HG02981 (cell line): ENCODE data around the gene PRAMEF10.
"Not testable (repeated sequence)": the region's sequence is repeated elsewhere in the genome, so short reads cannot be mapped to it uniquely, and the experiment has no call there.

Experiments
- ATAC-seq: cut with Tn5 transposase; IDR thresholded peaks from one replicate; pipeline ENCODE4 v1.9.1; 2021; ENCODE audit warnings: mild to moderate bottlenecking, moderate library complexity; ENCODE audit not compliant: unreplicated experiment

PRAMEF10 gene, protein sequence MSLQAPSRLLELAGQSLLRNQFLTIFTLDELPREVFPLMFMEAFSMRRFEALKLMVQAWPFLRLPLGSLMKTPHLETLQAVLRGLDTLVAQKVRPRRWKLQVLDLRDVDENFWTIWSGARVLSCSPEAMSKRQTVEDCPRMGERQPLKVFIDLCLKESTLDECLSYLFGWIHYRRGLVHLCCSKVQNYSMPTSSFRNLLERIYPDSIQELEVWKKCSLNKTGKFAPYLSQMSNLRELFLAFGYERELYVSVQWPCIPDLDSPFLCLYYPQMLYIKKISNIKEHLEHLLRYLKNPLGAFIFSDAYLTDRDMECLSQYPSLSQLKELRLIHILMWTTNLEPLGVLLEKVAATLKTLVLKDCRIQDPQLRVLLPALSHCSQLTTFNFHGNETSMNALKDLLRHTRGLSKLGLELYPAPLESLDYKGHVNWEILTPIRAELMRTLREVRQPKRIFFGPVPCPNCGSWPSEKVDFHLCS

DNA sequence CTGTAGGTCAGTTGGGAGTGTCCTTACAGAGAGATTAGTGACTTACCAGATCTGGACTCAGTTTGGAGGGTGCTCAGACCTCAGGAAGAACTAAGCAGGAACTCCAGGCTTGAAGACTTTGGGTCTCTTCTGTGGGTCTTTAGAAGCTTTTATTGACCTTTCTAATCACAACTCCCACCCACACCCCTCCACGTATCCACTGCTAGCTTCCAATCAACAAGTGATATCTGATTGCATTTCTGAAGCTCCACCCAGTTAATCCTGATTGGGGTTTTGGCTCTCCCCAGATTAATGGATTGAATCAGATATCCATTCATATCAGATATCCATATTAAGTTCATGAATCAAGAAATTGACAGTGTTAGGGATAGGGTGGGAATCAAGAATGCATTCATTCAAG lies at the start of gene PRAMEF10:
Gene PRAMEF10, minus strand, starts transcription at position 101 of the 400 bp plus-strand sequence. CDS start 2,423 bp downstream, outside the sequence.
- not testable (repeated sequence) for ATAC-seq

DNA sequence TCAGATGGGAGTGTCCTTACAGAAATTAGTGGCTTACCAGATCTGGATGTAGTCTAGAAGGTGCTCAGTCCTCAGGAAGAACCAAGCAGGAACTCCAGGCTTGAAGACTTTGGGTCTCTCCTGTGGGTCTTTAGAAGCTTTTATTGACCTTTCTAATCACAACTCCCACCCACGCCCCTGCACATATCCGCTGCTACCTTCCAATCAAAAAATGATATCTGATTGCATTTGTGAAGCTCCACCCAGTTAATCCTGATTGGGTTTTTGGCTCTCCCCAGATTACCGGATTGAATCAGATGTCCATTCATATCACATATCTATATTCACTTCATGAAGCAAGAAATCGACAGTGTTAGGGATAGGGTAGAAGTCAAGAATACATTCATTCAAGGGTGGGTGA lies 49.4 kb upstream of the PRAMEF10 start, which contains the start of gene PRAMEF6:
Gene PRAMEF6, minus strand, starts transcription at position 101 of the 400 bp plus-strand sequence. CDS start 5,062 bp downstream, outside the sequence.
- ATAC-seq, result not testable (repeated sequence)

DNA sequence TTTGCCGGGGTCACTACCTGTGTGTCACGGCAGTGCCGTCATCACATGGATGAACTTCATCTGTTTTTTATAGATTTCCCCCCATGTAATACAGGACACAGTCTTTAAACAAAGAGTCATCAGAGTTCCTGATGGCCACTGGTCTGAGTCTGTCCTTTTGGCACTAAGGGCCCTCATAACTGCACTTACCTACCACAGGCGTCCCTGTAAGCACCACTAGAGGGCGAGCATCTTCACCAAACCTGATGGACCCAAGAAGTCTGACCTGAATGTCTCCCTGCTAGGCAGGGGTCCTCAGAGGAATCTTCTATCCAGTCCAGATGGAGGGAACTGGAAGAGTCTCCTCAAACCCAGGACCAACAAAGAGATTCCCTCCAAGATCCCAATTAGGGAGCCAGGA lies 26.3 kb upstream of the PRAMEF10 start:
- ATAC-seq, result not testable (repeated sequence)

DNA sequence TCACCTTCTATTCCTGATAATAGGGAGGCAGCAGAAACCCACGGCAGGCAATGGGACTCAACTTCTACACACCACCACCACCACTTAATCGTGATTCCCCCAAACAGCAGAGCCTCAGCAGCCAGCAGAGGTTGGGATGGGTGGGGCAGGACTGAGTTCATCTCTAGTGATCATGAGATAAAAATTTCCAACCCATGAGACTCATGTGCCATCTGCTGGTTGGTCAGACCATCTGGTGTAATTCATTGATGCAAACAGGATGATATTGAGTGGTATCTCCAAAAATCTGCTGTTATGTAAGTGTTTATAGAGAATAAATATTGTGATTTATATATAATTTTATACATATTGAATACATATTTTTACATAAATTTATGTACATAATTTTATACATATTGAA lies 23.7 kb upstream of the PRAMEF10 start:
- ATAC-seq, result not testable (repeated sequence)

DNA sequence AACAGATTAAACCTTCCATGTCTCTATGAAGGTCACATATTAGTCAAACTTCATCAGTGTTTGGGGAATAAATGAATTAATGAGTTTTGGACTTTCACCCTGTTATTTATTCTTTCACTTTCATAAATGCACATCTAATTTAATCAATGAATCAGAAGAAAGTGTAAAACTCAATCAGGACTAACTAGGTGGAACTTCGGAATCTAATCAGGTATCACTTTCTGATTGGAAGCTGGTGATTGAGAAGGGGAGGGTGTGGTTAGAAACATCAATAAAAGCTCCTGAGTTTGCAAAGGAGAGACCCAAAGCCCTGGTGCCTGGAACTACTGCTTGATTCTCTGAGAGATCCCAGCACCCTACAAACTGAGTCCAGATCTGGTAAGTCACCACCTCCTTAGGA lies 18.2 kb upstream of the PRAMEF10 start, which contains the start of gene PRAMEF7:
Gene PRAMEF7, plus strand, starts transcription at position 301 of the 400 bp plus-strand sequence. CDS start 1,083 bp downstream, outside the sequence.
- ATAC-seq, result not testable (repeated sequence)

DNA sequence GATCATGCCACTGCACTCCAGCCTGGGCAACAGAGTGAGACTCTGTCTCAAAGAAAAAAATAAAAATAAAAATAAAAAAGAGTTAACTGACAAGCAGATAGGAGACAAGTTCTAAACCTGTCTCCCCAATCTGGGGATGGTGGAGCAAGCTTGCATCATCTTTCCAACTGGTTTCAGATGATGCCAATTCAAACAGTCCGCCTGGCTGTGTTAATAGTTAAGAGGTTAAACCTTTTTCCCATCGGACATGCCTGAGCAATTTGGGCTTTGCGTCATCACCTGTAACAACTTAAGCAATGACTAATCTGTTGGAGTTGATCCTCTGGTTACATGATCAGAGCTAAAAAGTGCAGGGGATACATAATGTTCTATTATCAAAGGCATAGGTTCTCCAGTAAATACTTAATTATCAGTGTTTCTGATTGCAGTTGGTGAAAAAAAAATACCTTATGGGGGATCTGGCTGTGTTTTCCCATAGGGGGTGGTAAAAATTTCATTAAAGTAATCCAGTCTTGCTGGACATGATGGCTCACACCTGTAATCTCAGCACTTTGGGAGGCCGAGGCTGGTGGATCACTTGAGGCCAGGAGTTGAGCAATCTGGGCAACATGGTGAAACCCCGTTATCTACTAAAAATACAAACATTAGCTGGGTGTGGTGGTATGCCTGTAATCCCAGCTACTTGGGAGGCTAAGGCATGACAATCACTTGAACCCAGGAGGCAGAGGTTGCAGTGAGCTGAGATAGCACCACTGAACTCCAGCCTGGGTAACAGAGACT lies 5.9 kb upstream of the PRAMEF10 start:
- ATAC-seq, result not testable (repeated sequence)

DNA sequence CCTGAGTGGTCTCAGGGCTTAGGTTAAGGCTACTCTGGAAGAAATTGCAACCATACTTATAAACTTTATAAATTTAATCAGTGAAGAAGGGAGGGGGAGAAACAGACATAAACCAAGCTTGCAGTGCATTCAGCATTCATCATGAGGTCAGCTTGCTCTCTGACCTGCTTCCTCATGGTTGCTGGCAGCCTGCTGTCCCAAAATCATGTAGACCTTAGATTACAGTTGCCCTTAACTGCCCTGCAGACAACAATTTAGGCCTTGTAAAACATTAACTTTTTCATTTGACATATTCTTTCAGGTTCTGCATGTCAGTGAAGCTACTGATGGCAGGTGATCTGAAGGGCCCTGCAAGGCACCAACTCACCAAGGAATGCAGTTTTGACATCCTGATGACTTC lies 1.1 kb upstream of the PRAMEF10 start:
- ATAC-seq, result not testable (repeated sequence)

DNA sequence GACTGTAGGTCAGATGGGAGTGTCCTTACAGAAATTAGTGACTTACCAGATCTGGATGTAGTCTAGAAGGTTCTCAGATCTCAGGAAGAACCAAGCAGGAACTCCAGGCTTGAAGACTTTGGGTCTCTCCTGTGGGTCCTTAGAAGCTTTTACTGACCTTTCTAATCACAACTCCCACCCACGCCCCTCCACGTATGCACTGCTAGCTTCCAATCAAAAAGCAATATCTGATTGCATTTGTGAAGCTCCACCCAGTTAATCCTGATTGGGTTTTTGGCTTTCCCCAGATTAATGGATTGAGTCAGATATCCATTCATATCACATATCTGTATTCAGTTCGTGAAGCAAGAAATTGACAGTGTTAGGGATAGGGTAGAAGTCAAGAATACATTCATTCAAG lies 12.0 kb downstream of the PRAMEF10 start, which contains the start of gene PRAMEF4:
Gene PRAMEF4, minus strand, starts transcription at position 101 of the 400 bp plus-strand sequence. CDS start 2,807 bp downstream, outside the sequence.
- not testable (repeated sequence) for ATAC-seq

DNA sequence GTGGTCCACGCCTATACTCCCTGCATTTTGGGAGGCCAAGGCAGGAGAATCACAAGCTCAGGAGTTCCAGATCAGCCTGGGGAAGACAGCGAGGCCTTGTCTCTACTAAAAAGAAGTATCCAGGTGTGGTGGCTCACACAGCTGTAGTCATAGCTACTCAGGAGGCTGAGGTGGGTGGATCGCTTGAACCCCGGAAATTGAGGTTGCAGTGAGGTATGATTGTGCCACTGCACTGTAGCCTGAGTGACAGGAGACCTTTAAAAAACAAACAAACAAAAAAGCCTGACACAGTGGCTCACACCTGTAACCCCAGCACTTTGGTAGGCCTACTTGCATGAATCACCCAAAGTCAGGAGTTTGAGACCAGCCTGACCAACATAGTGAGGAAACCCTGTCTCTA lies 19.6 kb downstream of the PRAMEF10 start:
- ATAC-seq, result not testable (repeated sequence)

DNA sequence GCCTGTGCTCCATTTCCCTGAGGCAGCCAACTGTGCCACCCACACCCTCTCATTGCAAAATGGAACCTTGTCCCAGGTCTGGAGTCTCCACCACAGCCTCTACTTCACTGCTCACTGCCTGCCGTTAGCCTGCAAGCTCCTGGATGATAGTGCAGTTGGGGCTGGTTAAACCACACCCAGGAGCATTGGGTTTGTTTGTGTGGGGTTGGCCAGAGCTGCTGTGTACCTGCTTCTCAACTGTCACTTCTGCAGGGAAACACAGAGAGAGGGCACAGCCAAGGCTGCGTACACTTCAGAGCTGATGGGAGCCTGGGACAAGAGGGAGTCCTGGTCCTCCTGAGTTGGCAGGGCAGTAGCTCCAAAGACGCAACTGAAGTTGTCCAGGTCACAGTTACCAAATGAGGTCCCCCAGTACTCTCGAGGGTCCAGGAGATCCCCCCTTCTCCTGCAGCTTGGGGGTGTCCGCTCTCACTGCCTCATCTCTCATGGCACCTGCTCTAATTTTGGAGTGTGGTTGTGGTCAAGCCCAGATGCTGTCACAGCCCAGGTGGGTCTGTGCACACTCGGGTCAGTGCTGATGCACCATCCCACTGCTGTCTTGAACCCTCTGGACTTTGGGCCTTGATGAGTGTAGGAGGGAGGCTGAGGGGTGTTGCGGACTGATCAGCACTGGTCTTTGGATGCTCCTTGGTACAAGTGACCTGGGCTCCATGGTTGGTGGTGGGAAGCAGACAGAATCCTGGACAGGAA lies 34.8 kb downstream of the PRAMEF10 start:
- ATAC-seq, result not testable (repeated sequence)

DNA sequence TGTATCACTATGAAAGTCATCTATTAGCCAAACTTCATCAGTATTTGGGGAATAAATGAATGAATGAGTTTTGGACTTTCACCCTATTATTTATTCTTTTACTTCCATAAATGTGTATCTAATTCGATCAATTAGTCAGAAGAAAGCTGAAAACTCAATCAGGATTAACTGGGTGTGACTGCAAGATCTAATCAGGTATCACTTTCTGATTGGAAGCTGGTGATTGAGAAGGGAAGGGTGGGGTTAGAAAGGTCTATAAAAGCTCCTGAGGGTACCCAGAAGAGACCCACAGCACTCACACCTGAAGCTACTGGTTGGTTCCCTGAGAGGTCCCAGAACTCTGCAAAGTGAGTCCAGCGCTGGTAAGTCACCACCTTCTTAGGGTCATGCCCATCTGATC lies 41.3 kb downstream of the PRAMEF10 start, which contains the start of gene PRAMEF2:
Gene PRAMEF2, plus strand, starts transcription at position 301 of the 400 bp plus-strand sequence. CDS start 1,924 bp downstream, outside the sequence.
- not testable (repeated sequence) for ATAC-seq

DNA sequence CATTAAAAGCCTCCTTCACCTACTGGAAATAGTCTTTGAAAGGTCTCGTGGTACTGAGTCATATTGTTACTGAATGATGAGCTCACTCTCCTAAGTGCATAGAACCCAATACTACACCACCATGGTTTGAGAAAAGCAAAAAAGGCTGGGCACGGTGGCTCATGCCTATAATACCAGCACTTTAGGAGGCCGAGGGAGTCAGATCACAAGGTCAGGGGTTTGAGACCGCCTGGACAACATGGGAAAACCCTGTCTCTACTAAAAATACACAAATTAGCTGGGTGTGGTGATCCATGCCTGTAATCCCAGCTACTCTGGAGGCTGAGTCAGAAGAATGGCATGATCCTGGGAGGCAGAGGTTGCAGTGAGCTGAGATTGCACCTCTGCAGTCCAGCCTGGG lies 46.3 kb downstream of the PRAMEF10 start:
- no peak for ATAC-seq

DNA sequence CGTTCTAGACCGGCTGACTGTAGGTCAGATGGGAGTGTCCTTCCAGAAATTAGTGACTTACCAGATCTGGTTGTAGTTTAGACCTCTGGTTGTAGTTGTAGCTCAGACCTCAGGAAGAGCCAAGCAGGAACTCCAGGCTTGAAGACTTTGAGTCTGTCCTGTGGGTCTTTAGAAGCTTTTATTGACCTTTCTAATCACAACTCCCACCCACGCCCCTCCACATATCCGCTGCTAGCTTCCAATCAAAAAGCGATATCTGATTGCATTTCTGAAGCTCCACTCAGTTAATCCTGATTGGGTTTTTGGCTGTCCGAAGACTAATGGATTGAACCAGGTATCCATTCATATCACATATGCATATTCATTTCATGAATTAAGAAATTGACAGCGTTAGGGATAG lies 49.5 kb downstream of the PRAMEF10 start, which contains the start of gene HNRNPCL1:
Gene HNRNPCL1, minus strand, starts transcription at position 101 of the 400 bp plus-strand sequence. CDS start 431 bp downstream, outside the sequence.
- not testable (repeated sequence) for ATAC-seq
